Measurements from ENCODE around the gene TESMIN. TPM values are rescaled to one million over a fixed set of nuclear protein-coding genes. Genes with fewer than 3 reads are reported as not detected.

Gene TESMIN
- total RNA-seq, 1 experiment from 2014 or later, result 45.2 TPM

DNA sequence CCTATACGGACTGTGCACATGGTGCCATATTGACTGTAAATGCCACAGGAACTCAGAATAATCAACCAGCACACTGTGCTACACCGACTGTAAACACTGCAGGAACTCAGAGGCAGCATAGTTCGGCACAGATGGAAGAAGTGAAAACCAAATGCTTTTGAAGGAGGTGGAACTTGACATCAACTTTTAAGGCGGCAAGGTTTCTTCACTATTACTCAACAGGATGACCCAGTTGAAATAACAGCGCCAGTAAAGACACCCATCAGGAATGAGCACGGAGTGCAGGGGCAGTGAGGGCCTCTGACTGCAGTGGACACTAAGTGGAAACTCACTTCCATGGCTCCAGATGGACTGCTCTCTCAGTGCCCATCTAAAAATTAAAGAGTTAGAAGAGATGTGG lies 15.7 kb downstream of the TESMIN start:
- H3K4ac ChIP-seq (ENCODE audit: low read depth, low read length), result no peak overlapping the region
- H3K56ac ChIP-seq (ENCODE audit: insufficient read length, low read depth, low read length), result no peak overlapping the region
- H2BK12ac ChIP-seq (ENCODE audit: insufficient read length, low read depth, low read length), result no peak overlapping the region
- Mint-ChIP-seq H3K27ac (no peak overlapping the region), H3K4me1 (peaks cover 0 to 2% of the 10 kb centered on the region in 2 experiments; a peak in 2 of 4 replicates), H3K27me3 (ENCODE audit: low read depth) (no peaks in the 10 kb centered on the region), H3K9me3 (no peaks in the 10 kb centered on the region), H3K36me3 (ENCODE audit: insufficient read depth in 1 of 3, low read depth in 3 of 3) (peaks cover 4 to 35% (median 25%) of the 10 kb centered on the region in 3 experiments; a peak in 6 of 7 replicates), H3K4me3 (no peak overlapping the region)
- no peak overlapping the region for H3T11ph ChIP-seq (ENCODE audit: low read length)
- no peaks in the 10 kb centered on the region for H3K79me2 ChIP-seq (ENCODE audit: insufficient read depth, low read length)
- no peak overlapping the region for H2AK5ac ChIP-seq (ENCODE audit: insufficient read length, low read length)
- H2BK5ac ChIP-seq (ENCODE audit: insufficient read length, low read length), result no peak overlapping the region
- no peak overlapping the region for H3K9ac ChIP-seq (ENCODE audit: extremely low read depth, insufficient read length, low read length)
- no peak overlapping the region for H4K5ac ChIP-seq (ENCODE audit: insufficient read length, low read depth, low read length)
- H3K79me1 ChIP-seq (ENCODE audit: insufficient read depth, low read depth, low read length, poor library complexity, severe bottlenecking), result no peaks in the 10 kb centered on the region
- H3K4me2 ChIP-seq (ENCODE audit: insufficient read depth, insufficient read length, low read length), result no peak overlapping the region
- H3K23ac ChIP-seq (ENCODE audit: insufficient read length, low read depth, low read length), result no peak overlapping the region
- H3K27ac ChIP-seq (ENCODE audit: insufficient read length, low read depth, low read length), result no peak overlapping the region
- H3K9me3 ChIP-seq (ENCODE audit: control insufficient read depth, low read depth, low read length), result no peaks in the 10 kb centered on the region
- H3K27me3 ChIP-seq (ENCODE audit: insufficient read depth, low read length), result no peaks in the 10 kb centered on the region
- no peaks in the 10 kb centered on the region for H3K23me2 ChIP-seq (ENCODE audit: insufficient read length, low read depth, low read length, poor library complexity, severe bottlenecking)
- no peak for DNase-seq
- H2BK15ac ChIP-seq (ENCODE audit: low read depth, low read length), result no peak overlapping the region
- no peak overlapping the region for H3K14ac ChIP-seq (ENCODE audit: insufficient read depth, low read length)
- H3K4me1 ChIP-seq (ENCODE audit: insufficient read depth, low read length), result no peaks in the 10 kb centered on the region
- no peak overlapping the region for H4K91ac ChIP-seq (ENCODE audit: insufficient read length, low read depth, low read length)
- H2AFZ ChIP-seq (ENCODE audit: low read length), result no peak overlapping the region
- no peak overlapping the region for H2BK120ac ChIP-seq (ENCODE audit: low read depth, low read length, poor library complexity, severe bottlenecking)
- WGBS (ENCODE audit: extremely low coverage, insufficient read length, low lambda C conversion rate), result no CpG with 5 or more reads among the region's 6 CpGs
- no peak overlapping the region for H2BK20ac ChIP-seq (ENCODE audit: low read depth, low read length, poor library complexity, severe bottlenecking)
- no peak overlapping the region for H4K8ac ChIP-seq (replicated peaks; ENCODE audit: insufficient read length, low read depth, low read length)
- H4K20me1 ChIP-seq (ENCODE audit: control insufficient read depth, insufficient read depth, insufficient read length), result no peaks in the 10 kb centered on the region
- TF ChIP-seq, protein P1, sequence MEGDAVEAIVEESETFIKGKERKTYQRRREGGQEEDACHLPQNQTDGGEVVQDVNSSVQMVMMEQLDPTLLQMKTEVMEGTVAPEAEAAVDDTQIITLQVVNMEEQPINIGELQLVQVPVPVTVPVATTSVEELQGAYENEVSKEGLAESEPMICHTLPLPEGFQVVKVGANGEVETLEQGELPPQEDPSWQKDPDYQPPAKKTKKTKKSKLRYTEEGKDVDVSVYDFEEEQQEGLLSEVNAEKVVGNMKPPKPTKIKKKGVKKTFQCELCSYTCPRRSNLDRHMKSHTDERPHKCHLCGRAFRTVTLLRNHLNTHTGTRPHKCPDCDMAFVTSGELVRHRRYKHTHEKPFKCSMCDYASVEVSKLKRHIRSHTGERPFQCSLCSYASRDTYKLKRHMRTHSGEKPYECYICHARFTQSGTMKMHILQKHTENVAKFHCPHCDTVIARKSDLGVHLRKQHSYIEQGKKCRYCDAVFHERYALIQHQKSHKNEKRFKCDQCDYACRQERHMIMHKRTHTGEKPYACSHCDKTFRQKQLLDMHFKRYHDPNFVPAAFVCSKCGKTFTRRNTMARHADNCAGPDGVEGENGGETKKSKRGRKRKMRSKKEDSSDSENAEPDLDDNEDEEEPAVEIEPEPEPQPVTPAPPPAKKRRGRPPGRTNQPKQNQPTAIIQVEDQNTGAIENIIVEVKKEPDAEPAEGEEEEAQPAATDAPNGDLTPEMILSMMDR (conservative IDR thresholded peaks at IDR 0.05), result no peak
- no peak overlapping the region for H3K18ac ChIP-seq (ENCODE audit: insufficient read length, low read depth, low read length)
